Fibroblast of skin of back (primary cell): ENCODE data around the gene RIMOC1. TPM values are rescaled to one million over a fixed set of nuclear protein-coding genes. Genes with fewer than 3 reads are reported as not detected.

Experiments
- DNase-seq: peaks from one replicate; pipeline ENCODE4 v3.0.0-alpha.2; 2013
- polyA plus RNA-seq, 2 experiments: library from polyadenylated mRNA; unstranded; fragments of 120-200 nt; gene quantifications; one replicate each; pipeline ENCODE4 v1.2.1, GENCODE V29; 2013; ENCODE audit not compliant: insufficient read length in 2 of 2

RIMOC1 gene, protein sequence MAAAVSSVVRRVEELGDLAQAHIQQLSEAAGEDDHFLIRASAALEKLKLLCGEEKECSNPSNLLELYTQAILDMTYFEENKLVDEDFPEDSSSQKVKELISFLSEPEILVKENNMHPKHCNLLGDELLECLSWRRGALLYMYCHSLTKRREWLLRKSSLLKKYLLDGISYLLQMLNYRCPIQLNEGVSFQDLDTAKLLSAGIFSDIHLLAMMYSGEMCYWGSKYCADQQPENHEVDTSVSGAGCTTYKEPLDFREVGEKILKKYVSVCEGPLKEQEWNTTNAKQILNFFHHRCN
- polyA plus RNA-seq (2013, experiment 1 of 2; ENCODE audit: insufficient read length) = 16.0 TPM
- 17.8 TPM for polyA plus RNA-seq (2013, experiment 2 of 2; ENCODE audit: insufficient read length)

DNA sequence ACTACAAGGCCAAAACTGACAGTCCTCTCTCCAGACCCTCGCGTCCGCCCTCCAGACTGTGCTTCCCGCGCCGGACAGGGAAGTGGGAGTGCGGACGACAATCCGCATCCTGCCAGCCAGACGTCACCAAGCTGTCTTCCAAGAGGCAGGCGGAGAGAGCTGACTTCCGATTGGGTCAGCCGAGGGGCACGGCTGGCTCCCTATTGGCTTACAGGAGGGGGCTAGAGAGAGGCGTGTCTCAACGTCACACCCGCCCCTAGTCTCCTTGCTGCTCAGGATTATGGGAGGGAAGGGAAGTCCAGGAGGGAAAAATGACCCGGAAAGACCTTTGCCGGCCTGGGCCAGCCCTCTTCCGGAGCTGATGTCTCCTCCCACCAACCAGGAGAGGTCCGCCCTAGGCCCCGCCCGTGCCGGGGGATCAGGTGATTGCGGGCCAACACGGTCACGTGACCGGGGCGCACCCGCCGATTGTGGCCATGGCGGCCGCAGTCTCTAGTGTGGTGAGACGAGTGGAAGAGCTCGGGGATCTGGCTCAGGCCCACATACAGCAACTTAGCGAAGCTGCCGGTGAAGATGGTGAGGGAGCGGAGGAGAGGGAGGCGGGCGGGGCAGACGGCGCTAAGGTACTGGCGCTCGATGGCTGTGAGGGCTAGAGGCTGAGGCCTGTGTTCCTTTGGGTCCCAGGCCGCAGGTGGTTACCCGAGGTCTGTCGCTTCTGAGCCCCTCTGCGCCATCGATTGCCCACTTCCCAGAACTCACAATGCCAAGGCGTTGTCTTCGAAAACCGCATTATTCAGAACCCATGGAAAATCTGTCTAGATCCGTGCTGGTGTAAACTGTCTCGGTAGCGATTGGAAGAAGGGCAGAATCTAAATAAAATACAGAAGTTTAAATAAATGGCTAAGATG lies at the start of gene RIMOC1:
Gene RIMOC1 (plus strand): TSS at position 453 of the 908 bp plus-strand sequence. CDS start 24 bp downstream, at position 477.
- DNase-seq = peak; percentile 100

DNA sequence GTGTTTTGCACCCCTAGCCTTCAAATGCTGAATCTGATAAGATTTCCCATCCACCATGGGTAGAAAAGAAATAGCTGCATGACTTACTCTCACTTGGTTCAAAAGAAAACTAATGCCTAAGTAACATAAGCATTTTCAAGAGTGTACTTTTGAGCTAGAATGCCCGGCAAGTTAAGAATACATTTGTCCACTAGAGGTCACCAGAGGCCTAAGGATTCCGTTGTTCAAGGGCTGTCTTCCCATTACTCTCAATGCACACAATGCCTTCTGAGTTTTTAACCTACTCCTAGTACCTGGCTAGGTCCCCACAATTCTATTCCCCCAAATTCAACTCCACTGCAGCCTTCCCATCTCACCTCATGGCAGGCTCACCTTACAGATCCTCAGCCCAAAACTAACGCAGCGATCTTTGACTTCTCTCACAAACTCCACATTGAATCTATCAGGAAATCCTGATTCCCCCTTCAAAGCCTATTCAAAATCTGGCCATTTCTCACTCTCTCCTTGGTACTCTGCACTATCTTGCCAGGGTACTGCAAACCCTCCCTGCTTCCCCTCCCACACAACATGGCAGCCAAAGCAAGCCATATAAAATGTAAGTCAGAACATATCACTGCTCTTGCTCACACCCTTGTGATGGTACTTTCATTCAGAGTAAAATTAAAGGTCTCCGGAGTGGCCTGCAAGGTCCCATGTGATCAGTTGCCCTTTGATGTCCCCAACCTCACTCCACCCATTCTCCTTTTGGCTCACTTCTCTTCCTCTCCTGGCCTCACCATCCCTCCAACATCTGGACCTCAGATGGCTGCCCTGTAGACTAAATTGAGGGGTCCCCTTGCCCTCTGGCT lies 47.3 kb upstream of the RIMOC1 start:
- DNase-seq = peak; percentile 62

DNA sequence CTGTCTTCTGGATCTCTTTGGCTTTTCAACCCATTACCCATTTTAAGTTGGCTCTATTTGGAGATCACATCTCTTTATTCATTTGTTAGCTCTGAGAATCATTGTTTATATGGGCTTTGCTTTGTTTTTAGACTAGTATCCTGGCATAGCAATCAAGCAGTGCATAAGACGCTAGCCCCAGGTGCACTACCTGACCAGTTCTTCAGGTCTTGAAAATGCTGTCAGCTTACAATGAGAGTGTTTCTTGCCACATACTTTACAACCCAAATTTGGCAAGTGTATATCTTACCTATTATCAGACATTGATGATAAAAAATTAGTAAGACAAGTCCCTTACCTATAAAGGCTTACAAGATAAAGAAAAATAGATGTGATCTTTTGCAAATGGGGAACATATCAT lies 46.2 kb upstream of the RIMOC1 start:
- DNase-seq = no peak

DNA sequence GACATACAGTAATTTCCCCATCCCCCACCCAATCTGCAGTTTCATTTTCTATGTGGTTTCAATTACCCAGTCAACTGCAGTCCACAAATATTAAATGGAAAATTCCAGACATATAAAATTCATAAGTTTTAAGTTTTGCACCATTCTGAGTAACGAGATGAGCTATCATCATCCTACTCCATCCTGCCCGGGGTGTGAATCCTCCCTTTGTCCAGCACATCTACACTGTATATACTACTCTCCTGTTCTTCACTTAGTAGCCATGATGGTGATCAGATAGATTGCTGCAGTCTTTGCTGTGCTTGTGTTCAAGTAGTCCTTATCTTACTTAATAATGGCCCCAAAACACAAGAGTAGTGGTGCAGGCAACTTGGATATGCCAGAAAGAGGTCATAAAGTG lies 45.3 kb upstream of the RIMOC1 start:
- no peak for DNase-seq

DNA sequence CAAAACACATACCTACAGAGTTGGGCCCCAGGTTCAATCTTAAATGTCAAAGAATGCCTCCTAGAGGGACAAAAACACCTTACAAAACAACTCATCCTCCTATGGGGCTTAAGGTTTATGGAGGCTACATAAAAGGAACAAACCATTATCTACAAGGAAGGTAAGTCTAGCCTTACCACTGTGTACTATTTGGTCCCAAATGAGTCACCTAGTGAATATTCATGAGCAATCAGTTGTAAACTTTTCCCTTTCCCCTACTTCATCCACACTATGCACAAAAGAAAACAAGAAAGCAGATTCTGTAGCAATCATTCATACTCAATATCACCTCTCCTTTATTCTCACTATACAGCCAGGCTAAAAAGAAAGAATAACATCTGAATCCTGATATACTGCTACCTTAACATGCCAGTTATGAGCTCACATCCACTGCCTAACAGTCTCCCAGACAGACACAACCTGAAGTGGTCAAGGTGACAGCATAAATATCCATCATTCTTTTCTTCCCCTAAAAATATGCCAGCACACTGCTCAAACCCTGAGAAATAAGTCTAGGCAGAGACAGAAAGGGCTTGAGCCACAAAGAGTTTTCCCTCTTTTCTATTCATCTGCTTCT lies 40.2 kb upstream of the RIMOC1 start:
- peak; percentile 16 for DNase-seq

DNA sequence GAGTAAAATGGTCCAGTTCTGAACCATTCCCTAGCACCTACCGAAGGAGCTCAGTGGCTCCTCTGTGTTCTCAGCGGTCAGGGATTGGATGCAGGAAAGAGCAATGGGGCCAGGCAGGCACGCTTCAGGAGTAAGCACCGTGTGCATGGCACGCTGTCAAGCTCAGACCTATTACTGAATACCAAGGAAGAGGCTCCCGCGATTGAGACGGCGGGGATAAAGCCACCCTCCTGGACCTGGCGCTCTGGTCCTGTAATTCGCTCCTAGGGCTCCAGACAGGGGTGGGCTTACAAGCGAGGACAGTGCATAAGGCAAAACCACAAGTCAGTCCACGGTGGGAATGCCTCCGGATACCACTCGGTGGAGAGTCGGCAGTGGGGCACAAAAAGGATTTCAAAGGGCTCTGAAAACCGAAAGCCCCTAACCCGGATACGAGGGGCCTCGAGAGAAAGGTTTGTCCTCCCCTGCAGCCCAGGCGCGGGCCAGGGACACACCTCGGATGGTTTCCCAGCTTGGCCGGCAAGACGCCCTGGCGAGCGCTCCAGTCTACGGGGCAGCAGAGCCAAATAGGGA lies 34.9 kb upstream of the RIMOC1 start:
- DNase-seq = peak; percentile 19

DNA sequence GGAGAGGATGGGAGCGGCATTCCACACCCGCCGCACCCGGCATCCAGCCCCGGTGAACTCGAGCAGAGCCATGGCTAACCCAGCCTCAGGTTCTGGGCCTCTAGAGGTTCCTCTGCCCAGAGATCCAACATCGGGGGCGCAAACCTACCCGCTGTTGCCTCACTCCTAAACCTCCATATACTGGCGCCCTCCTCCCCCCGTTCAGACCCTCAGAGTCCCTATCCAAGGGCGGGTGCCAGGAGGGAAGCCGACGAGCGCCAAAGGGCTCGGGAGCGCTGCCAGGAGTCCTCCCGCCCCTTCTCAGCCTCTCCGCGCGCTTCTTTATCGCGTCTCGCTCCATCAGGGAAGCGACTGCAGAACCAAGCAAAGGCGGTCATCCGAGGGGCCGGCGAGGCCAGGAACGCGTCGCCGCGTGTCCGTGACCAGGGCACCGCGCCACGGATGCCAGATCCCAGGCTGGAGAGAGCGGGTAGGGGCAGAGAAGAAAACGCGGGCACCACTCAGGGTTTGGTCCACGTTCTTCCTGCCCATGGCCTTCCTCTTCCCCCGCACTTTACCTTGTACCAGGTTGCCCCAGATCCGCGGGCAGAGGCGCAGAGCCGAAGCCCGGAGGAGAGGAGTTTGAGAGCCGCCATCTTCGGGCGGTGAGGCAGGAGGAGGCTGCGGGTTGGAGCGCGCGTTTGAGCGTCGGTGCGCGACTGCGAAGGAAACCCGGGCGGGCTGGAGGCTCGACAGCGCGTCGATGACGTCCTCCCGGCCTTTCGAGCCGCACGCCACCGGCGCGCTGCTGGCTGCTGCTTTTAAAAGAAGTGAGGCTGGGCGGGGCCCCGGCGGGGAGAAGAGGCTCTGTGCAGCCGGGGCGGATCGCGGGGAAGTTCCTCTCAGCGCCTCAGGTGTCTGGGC lies 34.2 kb upstream of the RIMOC1 start, which contains the start of gene OXCT1:
Gene OXCT1 (minus strand): TSS at position 702 of the 903 bp plus-strand sequence. CDS start 67 bp downstream, at position 635.
- DNase-seq = peak; percentile 83

DNA sequence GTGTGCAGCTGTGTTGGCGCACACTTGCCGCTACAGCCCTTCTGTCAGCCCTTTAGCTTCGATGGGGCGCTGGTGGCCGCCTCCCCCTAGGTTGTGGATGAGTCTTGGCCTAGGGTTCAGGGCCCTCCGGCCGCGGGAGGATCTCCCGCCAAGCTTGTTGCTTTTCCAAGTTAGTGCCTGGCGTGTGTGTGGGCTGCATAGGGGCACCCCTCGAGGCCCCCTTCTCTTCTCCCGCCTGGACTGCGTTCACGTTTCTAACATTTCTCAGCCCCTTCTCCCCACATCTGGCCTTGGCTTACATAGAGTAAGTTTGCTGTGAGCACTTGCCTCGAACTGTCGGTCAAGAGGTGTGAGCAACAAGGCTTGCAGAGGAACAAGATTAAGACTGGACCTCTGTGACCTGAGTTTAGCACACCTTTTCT lies 33.5 kb upstream of the RIMOC1 start:
- DNase-seq = no peak

DNA sequence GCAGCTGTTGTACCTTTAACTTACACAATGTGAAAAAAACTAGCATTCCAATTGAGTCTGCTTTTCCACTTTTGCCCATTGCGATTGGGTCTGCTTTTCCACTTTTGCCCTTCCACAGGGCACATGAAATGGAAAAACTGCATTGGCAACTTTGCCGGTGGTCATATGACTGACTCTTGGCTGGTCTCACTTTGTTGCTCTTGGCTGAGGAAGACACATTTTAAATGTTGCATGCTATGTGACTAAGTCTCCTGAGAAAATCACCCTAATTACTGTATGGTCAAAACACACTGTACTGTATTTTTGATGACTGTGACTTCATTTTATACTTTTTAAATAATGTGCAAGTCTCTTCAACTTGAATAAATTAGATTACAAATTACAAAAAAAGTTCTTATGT lies 32.3 kb upstream of the RIMOC1 start:
- peak; percentile 47 for DNase-seq

DNA sequence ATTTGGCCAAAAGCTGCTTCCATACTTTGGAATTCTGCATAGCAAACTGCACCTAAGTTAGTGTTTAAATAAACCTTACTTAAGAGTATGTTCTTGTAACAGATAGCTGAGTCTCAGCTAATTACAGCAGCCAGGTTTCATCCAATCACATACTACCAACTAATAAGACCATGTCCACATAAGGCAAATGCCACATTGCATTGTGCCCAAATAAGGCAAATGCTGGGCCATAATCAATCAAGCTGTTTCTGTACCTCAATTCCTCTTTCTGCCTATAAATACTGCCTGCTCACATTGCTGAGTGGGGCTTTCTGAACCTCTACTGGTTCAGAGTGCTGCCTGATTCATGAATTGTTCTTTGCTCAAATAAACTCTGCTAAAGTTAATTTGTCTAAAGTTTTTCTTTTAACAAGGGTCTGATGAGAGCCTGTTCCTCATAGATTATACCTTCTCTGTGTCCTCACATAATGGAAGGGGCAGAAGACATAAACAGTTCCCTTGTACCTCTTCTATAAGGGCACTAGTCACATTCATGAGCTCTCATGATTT lies 29.6 kb upstream of the RIMOC1 start:
- no peak for DNase-seq

DNA sequence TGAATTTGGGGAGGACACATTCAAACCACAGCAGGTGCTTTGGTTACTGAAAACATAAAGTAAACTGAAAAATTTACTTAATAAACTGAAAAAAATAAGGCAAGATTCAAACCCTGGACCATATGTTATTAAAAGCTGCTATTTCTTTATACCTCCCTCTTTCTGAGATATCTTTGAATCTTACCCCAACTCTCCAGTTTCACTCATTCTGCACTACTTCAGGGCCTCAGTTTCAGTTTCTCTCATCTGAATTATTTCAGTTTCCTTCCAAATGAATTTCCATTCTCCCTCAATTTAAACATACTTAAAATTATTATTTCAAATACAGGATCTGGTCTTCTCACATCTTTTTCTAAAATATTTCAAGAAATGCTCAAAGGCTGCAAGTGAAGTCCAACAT lies 29.0 kb upstream of the RIMOC1 start:
- no peak for DNase-seq

DNA sequence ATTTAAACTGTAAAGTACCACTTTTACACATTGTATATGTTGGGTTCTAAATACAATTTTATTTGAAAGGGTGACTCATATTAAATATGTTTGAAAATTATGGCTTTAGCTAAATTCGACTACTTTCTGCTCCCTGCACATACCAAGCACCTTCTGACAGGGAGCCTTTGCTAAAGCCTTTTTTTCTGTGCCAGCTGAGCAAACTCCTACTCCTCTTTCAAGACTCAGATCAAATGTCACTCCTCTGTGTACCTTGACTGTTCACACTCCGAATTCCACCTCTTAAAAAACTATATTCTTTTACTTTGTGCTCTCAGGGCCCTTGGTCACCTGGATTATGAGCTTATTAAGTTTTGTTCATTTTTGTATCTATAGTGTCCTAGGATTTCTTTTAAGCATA lies 27.5 kb upstream of the RIMOC1 start:
- no peak for DNase-seq

DNA sequence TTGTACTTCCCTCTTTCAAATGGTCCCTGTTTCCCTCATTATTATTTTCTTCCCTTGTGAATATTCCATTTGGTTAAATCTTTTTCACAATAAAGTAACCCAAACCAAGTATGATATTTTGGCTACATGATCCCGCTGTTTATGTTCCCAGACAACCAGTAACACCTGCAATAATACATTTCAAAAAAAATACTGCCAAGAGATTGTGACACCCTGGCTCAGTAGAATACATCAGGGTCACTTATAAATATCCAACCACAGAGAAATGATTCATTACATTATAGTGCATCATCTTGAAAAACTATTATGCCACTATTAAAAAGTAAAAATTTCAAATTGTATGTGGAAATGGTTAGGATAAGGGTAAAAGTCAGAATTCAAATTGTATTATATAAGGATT lies 26.7 kb upstream of the RIMOC1 start:
- DNase-seq = no peak

DNA sequence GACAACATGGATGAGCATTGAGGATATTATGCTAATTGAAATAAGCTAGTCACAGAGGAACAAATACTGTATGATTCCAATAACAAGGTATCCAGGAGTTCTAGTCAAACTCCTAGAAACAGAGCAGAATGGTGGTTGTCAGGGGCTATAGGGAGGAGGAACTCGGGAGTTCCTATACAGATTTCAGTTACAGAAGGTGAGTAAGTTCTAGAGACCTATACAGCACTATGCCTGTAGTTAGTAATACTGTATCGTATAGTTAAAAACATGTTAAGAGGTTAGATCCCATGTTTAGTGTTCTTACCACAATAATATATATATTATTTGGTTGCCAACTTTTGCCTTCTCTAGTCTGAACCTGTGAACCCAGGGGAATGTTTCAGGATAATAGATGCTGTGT lies 26.0 kb upstream of the RIMOC1 start:
- DNase-seq = no peak

DNA sequence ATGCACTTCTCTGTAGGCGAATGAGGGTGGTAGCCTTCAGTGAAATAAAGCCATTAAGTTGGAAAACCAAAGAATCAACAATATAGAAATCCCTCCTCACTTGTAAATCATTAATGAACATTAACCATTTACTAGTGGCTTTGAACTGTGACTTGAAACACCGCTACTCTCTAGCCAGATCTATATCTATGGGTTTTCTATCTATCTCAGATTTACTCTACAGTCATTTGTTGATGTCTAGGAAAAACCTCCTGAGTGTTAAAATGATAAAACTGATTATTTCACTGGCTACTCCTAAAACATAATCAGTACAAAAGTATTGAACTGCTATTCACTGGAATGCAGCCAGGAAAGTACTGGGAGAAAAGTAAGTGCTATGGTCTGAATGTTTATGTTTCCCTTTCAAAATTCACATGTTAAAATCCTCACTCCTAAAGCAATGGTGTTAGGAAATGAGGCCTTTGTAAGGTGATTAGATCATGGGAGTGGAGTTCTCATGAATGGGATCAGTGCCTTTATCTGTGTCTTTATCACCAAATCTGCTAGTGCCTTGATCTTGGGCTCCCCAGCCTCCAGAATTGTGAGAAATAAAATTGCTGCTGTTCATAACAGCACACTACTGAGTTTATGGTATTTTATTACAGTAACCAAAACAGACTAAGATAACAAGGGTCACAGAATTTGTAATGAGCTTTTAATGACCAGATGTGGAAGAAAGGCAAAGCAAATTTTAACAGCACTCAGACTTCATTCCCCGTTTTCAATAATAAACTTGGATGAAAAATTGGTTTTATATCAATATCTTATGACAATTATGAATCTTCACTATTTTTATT lies 25.3 kb upstream of the RIMOC1 start:
- DNase-seq = no peak

DNA sequence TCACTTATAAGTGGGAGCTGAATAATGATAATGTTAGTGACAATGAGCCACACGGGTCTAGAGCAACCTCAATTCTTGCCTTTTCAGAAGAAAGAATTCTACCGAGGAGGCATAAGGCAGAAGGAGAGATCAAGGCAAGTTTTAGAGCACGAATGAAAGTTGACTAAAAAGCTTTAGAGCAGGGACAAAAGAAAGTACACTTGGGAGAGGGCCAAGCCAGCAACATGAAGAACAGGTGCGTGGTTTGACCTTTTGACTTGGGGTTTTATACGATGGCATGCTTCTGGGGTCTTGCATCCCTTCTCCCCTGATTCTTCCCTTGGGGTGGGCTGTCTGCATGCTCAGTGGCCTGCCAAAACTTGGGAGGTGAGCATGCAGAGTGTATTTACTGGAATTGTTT lies 21.4 kb upstream of the RIMOC1 start:
- no peak for DNase-seq

DNA sequence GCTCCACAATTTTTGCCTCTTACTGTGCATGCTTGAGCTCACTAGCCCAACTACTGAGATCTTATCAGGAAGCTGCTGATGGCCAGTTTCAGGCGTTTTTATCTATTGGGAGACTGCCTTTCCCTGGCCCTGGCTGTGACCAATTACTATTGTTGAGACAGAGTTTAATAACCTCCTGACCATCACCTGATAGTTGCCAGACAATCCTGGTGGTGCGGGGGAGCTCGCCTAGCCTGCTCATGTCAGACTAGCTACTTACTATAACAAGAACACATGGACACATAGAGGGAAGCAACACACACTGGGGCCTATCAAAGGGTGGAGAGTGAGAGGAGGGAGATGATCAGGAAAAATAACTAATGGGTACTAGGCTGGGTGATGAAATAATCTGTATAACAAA lies 20.9 kb upstream of the RIMOC1 start:
- no peak for DNase-seq

DNA sequence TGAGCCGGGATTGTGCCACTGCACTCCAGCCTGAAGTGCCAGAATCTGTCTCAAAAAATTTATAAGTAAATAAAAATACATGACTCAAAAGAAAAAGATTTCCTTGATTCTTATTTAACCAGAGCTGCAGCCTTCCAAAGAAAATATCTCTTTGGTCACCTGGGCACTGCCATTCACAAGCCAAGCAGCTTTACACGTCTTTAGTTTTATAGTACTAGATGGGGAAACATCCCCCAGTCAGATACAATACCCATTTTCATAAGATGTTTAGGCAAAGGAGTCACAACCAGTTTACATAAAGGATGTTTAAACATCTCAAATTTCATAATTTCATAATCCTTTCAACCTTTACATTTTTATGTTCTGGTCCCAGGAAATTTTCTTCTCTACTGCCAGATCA lies 20.2 kb upstream of the RIMOC1 start:
- no peak for DNase-seq

DNA sequence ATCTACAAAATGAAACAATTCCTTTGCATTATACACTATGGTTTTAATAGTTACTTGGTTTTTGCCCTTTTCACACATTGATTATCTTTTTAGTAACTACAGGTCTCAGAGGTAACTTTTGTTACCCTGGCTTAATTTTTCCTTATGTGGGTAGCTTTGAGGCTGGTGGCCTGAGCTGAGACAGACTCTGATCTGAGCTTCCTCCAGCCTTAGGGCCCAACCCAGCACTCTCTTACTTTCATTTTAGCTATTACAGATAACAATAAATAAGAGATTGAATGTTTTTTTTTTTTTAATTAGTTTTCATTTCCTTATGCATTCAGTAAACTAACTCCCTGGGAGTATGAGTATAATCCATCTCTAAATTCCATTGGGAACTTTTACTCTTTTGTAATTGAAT lies 18.9 kb upstream of the RIMOC1 start:
- no peak for DNase-seq
